CD4-positive, alpha-beta T cell treated with Interleukin-21 for 1 hour (primary cell): Measurements from ENCODE around the gene PDE4B.
"Not testable (repeated sequence)": the region's sequence is repeated elsewhere in the genome, so short reads cannot be mapped to it uniquely, and the experiment has no call there.

ENCODE experiments used
- DNase-seq: peaks from one replicate; pipeline ENCODE4 v3.0.0-alpha.2; 2020

PDE4B gene

DNA sequence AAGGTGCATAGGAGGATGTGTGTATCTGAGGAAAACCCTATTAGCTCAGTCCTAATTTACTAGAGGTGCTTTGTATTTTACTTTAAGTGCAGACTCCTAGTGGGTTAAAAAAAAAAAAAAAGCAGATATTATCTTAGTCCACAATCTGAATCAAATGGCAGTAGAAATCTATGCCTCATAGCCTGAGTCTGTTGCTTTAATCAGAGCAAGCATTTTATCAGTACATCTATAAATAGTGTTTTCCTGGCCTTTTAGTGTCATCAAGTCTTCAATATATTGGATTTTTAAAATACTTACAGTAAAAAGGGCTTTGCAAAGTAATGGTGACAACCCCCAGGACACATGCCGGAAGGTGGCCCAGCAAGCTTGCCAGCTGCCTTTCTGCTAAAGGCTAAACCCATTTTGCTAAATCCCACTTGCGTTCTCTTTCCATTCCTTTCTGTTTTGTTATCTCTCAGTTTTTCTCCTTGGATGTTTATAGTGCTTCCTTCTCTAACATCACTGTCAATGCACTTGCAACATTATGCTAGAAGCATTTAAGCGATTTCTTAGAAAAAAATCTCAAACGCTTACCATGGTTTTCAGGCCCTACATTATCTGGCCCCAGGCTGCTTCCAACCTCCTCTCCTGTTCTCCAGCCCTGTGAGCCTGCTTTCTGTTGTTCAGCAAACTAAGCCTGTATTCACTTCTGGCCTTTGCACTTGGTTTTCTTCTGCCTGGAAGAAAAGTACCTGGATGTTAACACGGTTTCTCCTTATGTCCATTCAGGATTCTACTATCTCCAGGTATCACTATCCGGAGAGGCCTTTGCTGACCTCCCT lies 206.3 kb downstream of the PDE4B start:
- DNase-seq, result no peak

GRCh38 chr1:66000033-66000637 lies 207.4 kb downstream of the PDE4B start:
- no peak for DNase-seq

DNA sequence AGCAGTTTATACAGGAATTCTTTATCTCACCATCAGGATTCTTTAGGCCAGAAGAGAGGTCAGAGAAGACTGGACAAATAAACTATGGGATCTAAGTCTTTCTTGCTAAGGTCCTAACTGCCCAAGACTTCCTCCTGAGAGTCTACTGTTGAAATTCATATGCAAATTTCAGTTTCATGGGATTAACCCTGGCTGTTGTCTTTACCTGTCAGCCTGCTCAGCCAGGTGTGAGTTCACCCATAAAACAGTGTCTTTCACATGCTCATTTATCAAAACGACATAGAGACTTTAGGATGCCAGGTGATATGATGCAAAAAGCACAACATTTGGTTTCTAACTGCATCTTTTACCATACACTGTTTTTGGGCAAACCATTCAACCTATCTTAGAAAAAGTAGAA lies 211.0 kb downstream of the PDE4B start:
- DNase-seq, result no peak

DNA sequence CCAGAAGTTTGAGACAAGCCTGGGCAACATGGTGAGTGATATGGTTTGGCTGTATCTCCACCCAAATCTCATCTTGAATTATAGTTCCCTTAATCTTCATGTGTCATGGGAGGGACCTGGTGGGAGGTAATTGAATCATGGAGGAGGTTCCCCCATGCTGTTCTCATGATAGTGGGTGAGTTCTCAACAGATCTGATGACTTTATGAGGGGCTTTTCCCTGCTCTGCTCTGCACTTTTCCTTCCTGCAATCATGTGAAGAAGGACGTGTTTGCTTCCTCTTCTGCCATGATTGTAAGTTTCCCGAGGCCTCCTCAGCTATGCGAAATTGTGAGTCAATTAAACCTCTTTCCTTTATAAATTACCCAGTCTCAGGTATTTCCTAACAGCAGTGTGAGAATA lies 213.8 kb downstream of the PDE4B start:
- DNase-seq, result not testable (repeated sequence)

DNA sequence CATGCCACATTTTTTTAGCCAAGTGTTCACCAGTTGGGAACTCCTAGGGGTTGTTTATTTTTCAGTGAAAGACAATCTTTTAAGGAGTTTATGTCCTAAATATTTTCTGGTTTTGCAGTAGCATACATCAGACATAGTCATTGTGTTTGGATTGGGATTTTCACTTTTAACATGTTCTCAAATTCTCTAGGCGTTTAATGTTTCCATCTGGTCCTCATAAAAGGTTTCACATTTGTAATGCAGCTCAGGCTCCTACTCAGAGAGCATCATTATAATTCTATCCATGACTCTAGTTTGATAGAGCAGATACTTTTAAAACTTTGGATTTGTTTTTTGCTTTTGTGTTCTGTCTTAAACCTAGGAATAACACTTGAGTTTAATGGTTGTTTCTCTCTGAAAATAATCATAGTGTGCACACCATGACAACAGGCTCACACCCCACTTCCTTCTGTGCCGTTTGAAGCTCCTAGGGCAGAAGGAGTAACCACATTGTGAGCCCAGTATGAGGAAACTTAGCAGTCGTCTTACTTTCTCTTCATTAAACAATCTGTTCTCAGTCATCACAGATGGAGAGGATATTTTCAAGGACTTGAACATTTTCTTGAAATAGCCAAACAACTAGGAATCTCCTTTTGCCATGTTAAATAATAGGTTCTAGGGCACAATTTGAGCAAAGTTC lies 219.6 kb downstream of the PDE4B start:
- DNase-seq, result no peak

- no peak for DNase-seq
Measured at GRCh38 chr1:66013371-66013770, 220.7 kb downstream of the PDE4B start.

GRCh38 chr1:66022904-66023620 lies 230.4 kb downstream of the PDE4B start:
- DNase-seq, result no peak

DNA sequence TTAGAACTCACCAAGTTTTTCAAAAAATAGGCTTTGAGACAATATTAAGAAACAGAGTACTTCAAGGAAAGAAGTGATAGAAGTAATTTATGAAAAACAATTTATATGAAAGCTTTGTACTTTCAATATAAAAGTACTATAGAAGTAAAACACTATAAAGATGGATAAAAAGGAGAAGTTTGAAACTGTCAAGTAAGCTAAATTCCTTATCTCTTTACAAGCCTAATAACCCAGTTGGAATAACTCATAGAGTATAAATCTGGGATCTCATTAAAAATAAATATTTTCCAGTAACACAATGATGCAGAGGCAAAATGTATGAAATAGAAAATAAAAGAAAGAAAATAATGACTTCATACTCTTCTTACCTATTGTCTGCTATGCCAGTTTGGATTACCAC lies 232.5 kb downstream of the PDE4B start:
- no peak for DNase-seq

- DNase-seq, result no peak
Measured at GRCh38 chr1:66028035-66028434, 235.3 kb downstream of the PDE4B start.

- no peak for DNase-seq
Measured at GRCh38 chr1:66033781-66034180, 241.1 kb downstream of the PDE4B start.

- DNase-seq, result no peak
Measured at GRCh38 chr1:66035616-66036245, 243.0 kb downstream of the PDE4B start.

GRCh38 chr1:66041654-66042053 lies 249.0 kb downstream of the PDE4B start:
- DNase-seq, result no peak

DNA sequence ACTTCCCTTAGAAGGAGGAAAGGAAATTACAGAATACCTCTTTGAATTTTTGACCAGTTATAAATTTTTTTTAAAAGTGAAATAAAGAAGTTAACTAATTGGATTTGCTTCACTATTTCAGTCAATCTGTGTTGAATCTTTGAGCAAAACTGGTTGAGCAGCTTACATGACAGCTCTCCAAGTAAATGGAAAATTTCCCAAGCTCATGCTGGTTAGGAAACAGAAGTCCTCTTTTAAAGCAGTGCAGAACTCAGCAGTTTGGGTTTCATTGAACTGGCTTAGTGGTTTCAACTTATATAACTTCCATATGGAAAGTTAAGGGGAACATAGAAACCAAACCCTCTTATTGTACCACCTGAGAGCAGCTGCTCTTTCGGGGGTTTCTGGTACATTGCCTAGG lies 250.5 kb downstream of the PDE4B start:
- no peak for DNase-seq

GRCh38 chr1:66044912-66045311 lies 252.2 kb downstream of the PDE4B start:
- no peak for DNase-seq

DNA sequence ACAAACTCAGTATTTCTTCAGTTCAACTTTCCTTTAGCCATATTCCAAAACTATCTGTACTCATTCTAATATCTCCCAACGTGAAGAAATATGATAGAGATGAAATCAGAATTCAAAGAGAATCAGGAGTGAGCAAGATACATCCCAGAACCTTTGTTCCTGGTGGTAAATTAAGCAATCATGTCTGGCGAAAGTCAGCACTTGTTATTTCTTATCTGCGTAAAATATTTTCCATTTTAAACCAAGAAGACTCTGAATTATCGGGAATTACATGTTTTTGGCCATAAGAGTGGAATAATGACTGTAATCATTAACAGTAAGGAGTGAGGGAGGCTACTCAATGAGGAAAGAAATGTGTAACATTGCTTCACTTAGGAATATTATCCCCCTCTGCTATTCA lies 253.7 kb downstream of the PDE4B start:
- DNase-seq, result no peak

- DNase-seq, result no peak
Measured at GRCh38 chr1:66048011-66048410, 255.3 kb downstream of the PDE4B start.

GRCh38 chr1:66050123-66050522 lies 257.4 kb downstream of the PDE4B start:
- DNase-seq, result no peak

DNA sequence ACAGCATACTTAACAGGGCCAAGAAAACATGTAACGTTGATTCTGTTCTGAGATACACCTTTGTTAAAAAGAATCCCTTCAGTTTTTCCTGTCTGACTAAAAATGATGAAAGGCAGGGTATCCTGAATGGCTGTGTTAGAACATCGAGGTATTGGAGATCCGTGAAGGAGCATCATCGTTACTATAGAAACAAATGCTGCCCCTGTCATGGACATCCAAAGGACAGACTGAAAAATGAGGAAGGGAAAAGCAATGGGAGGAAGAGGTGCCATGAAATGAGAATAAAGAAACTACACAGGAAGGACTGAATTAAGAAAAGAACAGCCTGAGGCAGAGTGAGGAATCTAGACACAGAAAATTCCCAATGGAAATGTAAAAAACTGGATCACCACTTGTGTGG lies 257.9 kb downstream of the PDE4B start:
- DNase-seq, result no peak

DNA sequence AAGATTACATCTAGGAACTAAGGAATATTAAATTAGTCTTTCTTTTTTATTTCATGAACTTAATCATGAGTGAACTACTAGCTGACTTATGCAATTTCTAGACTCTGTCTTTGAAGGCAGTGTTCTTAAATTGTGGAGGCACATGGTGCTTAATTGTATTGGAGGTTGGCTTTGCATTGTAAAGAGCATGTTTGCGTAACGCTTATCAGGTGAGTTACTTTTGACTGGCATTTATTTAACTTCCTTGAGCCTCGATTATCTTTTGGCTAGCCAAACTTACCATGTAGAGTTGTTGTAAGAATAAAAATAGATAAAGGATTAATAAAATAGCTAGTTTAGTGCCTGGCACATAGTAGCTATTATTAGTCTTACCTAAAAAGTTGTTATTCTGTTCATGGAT lies 262.4 kb downstream of the PDE4B start:
- no peak for DNase-seq

DNA sequence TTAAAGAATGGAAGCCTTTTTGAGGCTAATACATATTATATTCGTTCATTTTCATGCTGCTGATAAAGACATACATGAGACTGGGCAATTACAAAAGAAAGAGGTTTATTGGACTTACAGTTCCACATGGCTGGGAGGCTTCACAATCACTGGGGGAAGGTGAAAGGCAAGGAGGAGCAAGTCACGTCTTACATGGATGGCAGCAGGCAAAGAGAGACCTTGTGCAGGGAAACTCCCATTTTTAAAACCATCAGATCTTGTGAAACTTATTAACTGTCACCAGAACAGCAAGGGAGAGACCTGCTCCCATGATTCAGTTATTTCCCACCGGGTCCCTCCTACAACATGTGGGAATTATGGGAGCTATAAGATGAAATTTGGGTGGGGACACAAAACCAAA lies 264.8 kb downstream of the PDE4B start:
- DNase-seq, result not testable (repeated sequence)

DNA sequence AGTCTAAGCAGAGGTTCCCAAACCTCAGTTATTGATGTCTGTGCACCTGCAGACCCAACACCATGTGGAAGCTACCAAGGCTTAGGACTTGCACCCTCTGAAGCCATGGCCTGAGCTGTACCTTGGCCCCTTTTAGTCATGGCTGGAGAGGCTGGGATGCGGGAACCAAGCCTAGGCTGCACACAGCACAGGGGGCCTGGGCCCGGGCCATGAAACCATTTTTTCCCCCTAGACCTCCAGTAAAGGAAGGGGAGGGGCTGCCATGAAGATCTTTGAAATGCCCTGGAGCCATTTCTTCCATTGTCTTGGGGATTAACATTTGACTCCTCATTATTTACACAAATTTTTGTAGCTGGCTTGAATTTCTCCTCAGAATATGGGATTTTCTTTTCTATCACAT lies 265.9 kb downstream of the PDE4B start:
- DNase-seq, result no peak

DNA sequence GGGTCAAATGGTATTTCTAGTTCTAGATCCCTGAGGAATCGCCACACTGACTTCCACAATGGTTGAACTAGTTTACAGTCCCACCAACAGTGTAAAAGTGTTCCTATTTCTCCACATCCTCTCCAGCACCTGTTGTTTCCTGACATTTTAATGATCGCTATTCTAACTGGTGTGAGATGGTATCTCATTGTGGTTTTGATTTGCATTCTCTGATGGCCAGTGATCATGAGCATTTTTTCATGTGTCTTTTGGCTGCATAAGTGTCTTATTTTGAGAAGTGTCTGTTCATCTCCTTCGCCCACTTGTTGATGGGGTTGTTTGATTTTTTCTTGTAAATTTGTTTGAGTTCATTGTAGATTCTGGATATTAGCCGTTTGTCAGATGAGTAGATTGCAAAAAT lies 274.5 kb downstream of the PDE4B start:
- not testable (repeated sequence) for DNase-seq
